K562 (cell line): ENCODE data around the gene AMDHD2. TPM values are rescaled to one million over a fixed set of nuclear protein-coding genes. Genes with fewer than 3 reads are reported as not detected.
A peak's percentile ranks its signal among the peaks of the same experiment; 100 is the strongest.

ENCODE experiments used
- ATAC-seq: fragments of 200-7000 bp; cut with Tn5 transposase; 3 replicates; pipeline ENCODE4 v1.9.1; 2020; ENCODE audit warnings: moderate library complexity
- BruUV-seq: library from RNA; stranded (reverse); fragments of 400-500 nt; replicated peaks from 2 replicates; lab custom pipeline; 2021; lab: Mats Ljungman, UMichigan
- CTCF ChIA-PET: fragments of 300-600 bp; formaldehyde crosslinking; extraction: SDS; loops from one replicate; lab custom pipeline; 2021; ENCODE audit warnings: low intra/inter-chr PET ratio; lab: Yijun Ruan, JAX
- POLR2A ChIA-PET: fragments of 300-600, 350-650 bp; sonication (Branson Sonifier 250); formaldehyde crosslinking; extraction: SDS; loops from one replicate; lab custom pipeline; 2021; ENCODE audit warnings: antibody characterized with exemption, inconsistent platforms; lab: Yijun Ruan, JAX
- DNase-seq, 4 experiments: peaks; one replicate each; pipeline versions ENCODE4 v3.0.0 to v3.0.0-alpha.2; 2011 to 2018; ENCODE audit warnings: low spot score in 3 of 4, mixed read lengths in 3 of 4; ENCODE audit errors: extremely low read depth in 1 of 4
- FAIRE-seq: peaks from 2 replicates; lab custom pipeline; 2011; peaks lifted over from hg19 to GRCh38; lab: Jason Lieb, UNC
- H2AFZ ChIP-seq: 2 replicates; pipeline ENCODE4 v1.6.0; 2011; ENCODE audit warnings: low read depth, low read length, control low read depth, inconsistent platforms
- H3K27ac ChIP-seq: fragments of 200-600 bp; 3 replicates; pipeline ENCODE4 v1.8.0; 2011; ENCODE audit warnings: low read depth, mild to moderate bottlenecking, control low read depth, inconsistent platforms, low read length, moderate library complexity, mixed read lengths; ENCODE audit errors: extremely low read depth
- H3K27me3 ChIP-seq, 2 experiments: fragments of 300-600 bp in 1 of 2; 2 replicates in 1 of 2; 3 replicates in 1 of 2; pipeline versions ENCODE4 v1.6.0 to v1.8.0; 2011; ENCODE audit warnings: inconsistent platforms in 2 of 2, low read length in 2 of 2, mild to moderate bottlenecking in 1 of 2, mixed read lengths in 1 of 2, moderate library complexity in 1 of 2; ENCODE audit not compliant: control insufficient read depth in 2 of 2, insufficient read depth in 2 of 2
- H3K36me3 ChIP-seq: fragments of 300-600 bp; 3 replicates; pipeline ENCODE4 v1.8.0; 2011; ENCODE audit warnings: mild to moderate bottlenecking, low read length, inconsistent platforms; ENCODE audit not compliant: control insufficient read depth, insufficient read depth
- H3K4me1 ChIP-seq, 2 experiments: fragments of 200-600 bp in 1 of 2; replicated peaks in 1 of 2; 2 replicates in 1 of 2; 3 replicates in 1 of 2; pipeline versions ENCODE4 v1.5.1 to v1.8.0; 2011; ENCODE audit warnings: inconsistent platforms in 2 of 2, low read length in 2 of 2, mild to moderate bottlenecking in 1 of 2, mixed read lengths in 1 of 2, moderate library complexity in 1 of 2; ENCODE audit not compliant: control insufficient read depth in 2 of 2, insufficient read depth in 2 of 2
- H3K4me2 ChIP-seq: 2 replicates; pipeline ENCODE4 v1.6.1; 2011; ENCODE audit warnings: low read length, control low read depth, inconsistent platforms, mixed read lengths; ENCODE audit not compliant: insufficient read depth
- H3K4me3 ChIP-seq: fragments of 200-600 bp; sonication (generic), shearing (Covaris generic); 2 replicates; pipeline ENCODE4 v1.5.1; 2016; ENCODE audit warnings: control low read depth, inconsistent platforms
- H3K79me2 ChIP-seq: fragments of 200-600 bp; 3 replicates; pipeline ENCODE4 v1.8.0; 2011; ENCODE audit warnings: low read length, inconsistent platforms; ENCODE audit not compliant: control insufficient read depth, insufficient read depth
- H3K9ac ChIP-seq, 2 experiments: 2 replicates each; pipeline versions ENCODE4 v1.6.0 to v1.6.1; 2011; ENCODE audit warnings: low read depth in 2 of 2, low read length in 2 of 2, control low read depth in 1 of 2, inconsistent platforms in 1 of 2, mild to moderate bottlenecking in 1 of 2, mixed read lengths in 1 of 2; ENCODE audit not compliant: insufficient read depth in 1 of 2
- H3K9me1 ChIP-seq: one replicate; pipeline ENCODE4 v1.6.0; 2011; ENCODE audit warnings: inconsistent platforms, mild to moderate bottlenecking, low read length, moderate library complexity; ENCODE audit not compliant: control insufficient read depth, insufficient read depth
- H3K9me3 ChIP-seq: replicated peaks from 2 replicates; pipeline ENCODE4 v1.5.1; 2011; ENCODE audit warnings: low read depth, low read length, inconsistent platforms; ENCODE audit not compliant: control insufficient read depth, insufficient read depth
- H4K20me1 ChIP-seq: replicated peaks from 2 replicates; pipeline ENCODE4 v1.6.1; 2011; ENCODE audit warnings: low read length, inconsistent platforms, mixed read lengths; ENCODE audit not compliant: control insufficient read depth, insufficient read depth
- CEBPG ChIP-seq, 3 experiments: fragments of 200-800 bp in 1 of 3; sonication (Bioruptor generic) in 1 of 3; sonication (generic) in 1 of 3; formaldehyde crosslinking in 1 of 3; IDR thresholded peaks in 2 of 3; conservative IDR thresholded peaks in 1 of 3; 2 replicates each; pipeline versions ENCODE4 v1.6.1 to v1.8.0; 2016 to 2022; ENCODE audit warnings: missing compliant biosample characterization in 2 of 3, missing genetic modification characterization in 2 of 3, mild to moderate bottlenecking in 1 of 3, missing genetic modification reagents in 1 of 3
- NRF1 ChIP-seq, 2 experiments: fragments of 450-650 bp; IDR thresholded peaks in 1 of 2; conservative IDR thresholded peaks in 1 of 2; 2 replicates each; pipeline ENCODE4 v1.6.1; 2014; ENCODE audit warnings: mild to moderate bottlenecking in 2 of 2
- RBFOX2 ChIP-seq: fragments of 200-400 bp; formaldehyde crosslinking; IDR thresholded peaks from 2 replicates; pipeline ENCODE4 v1.6.1; 2017; ENCODE audit warnings: low read depth, mild to moderate bottlenecking, low read length, moderate library complexity
- ZNF644 ChIP-seq: fragments of 200-800 bp; sonication (Bioruptor generic); IDR thresholded peaks from 2 replicates; pipeline ENCODE4 v1.6.1; 2016; ENCODE audit warnings: low read depth, missing genetic modification characterization, missing compliant biosample characterization
- ZNF79 ChIP-seq: fragments of 250-450 bp; sonication (Bioruptor Pico); IDR thresholded peaks from 2 replicates; pipeline ENCODE4 v1.4.0; 2020; ENCODE audit warnings: low read depth, mild to moderate bottlenecking, moderate library complexity
- WGBS: fragments of 100-300 bp; shearing (Covaris generic); methylation state at CpG from one replicate; pipeline ENCODE4 v1.1.6; 2016; ENCODE audit warnings: low coverage, mixed read lengths; ENCODE audit not compliant: insufficient coverage; ENCODE audit errors: missing lambda C conversion rate; 5-methylcytosine and 5-hydroxymethylcytosine counted together
- in situ Hi-C: fragments of 300-500 bp; cut with MboI; formaldehyde crosslinking; loops from 4 replicates; pipeline ENCODE4 v1.15.0; 2018; ENCODE audit warnings: inconsistent platforms, mixed read lengths
- intact Hi-C: fragments of 100-400 bp; cut with micrococcal nuclease; formaldehyde crosslinking; loops from 2 replicates; pipeline ENCODE4 v1.14.2; 2022
- polyA plus RNA-seq, 8 experiments: library from polyadenylated mRNA; depleted of rRNA in 4 of 8; stranded (reverse) in 5 of 8; unstranded in 3 of 8; fragments of >200 nt; fragmentation: Nextera tagmentation in 2 of 8; fragmentation: Illumina TruSeq in 1 of 8; extraction: Ambion mirVana in 2 of 8; extraction: Trizol in 1 of 8; gene quantifications; 2 replicates each; pipeline versions ENCODE4 v1.2.1 to v1.2.3, GENCODE V29; 2011 to 2014; ENCODE audit warnings: inconsistent platforms in 1 of 8, missing spikeins in 1 of 8
- total RNA-seq, 7 experiments: library from RNA; depleted of rRNA in 6 of 7; stranded (reverse); fragments of >200 nt in 6 of 7; fragmentation: Illumina TruSeq in 2 of 7; extraction: Trizol in 2 of 7; gene quantifications; 2 replicates each; pipeline versions ENCODE4 v1.2.1 to v1.2.3, GENCODE V29; 2011 to 2021; ENCODE audit warnings: low replicate concordance in 1 of 7
- TF ChIP-seq, protein P1 (sequence below), 3 experiments: fragments of 200-800 bp in 1 of 3; fragments of 250-450 bp in 1 of 3; fragments of 450-650 bp in 1 of 3; sonication (Bioruptor Pico) in 1 of 3; sonication (Bioruptor generic) in 1 of 3; formaldehyde crosslinking in 1 of 3; IDR thresholded peaks; 2 replicates each; pipeline versions ENCODE4 v1.6.1 to v1.8.0; 2016 to 2022; ENCODE audit warnings: mild to moderate bottlenecking in 2 of 3, missing genetic modification characterization in 2 of 3, missing compliant biosample characterization in 1 of 3, moderate library complexity in 1 of 3

The AMDHD2 gene
- total and polyA plus RNA-seq, 9 of the 15 experiments (the other 6 are each of a cell fraction or from before 2014, with no cell fraction given) = 0.38 to 56.9 (median 18.3) TPM; not detected in 1

DNA sequence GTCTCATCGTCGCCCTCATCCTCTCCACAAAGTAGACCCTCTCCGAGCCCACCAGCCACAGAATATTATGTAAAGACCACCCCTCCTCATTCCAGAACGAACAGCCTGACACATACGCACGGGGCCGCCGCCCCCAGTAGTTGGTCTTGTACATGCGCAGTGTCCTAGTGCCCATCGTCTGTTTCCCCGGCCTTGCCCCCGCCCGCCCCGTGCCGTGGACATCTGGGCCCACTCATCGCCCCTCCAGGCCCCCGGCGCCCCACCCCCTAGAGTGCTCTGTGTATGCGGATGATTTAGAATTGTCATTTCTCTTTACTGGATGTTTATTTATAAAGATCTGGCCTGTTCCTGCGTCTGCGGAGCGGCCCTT lies 475 bp upstream of the AMDHD2 start:
- Histone ChIP-seq H3K9ac (peak overlapping the region in 1 of 2 experiments; percentile 90; a peak in 2 of 4 replicates), H3K4me2 (peak overlapping the region; percentile 35; the same call in 1 of the 2 replicates), H3K27me3 (no peaks in the 10 kb centered on the region), H3K4me1 (peaks cover 36 to 66% of the 10 kb centered on the region in 2 experiments), H3K9me3 (no peaks in the 10 kb centered on the region), H3K36me3 (peaks cover 69% of the 10 kb centered on the region), H2AFZ (no peak overlapping the region), H3K27ac (peak overlapping the region; percentile 65; the same call in 2 of the 3 replicates), H4K20me1 (peaks cover 46% of the 10 kb centered on the region), H3K4me3 (peak overlapping the region; percentile 6; the same call in 1 of the 2 replicates), H3K9me1 (peaks cover 8% of the 10 kb centered on the region), H3K79me2 (peaks cover 66% of the 10 kb centered on the region)
- ATAC-seq (no peak; the same call in 2 of the 3 replicates), DNase-seq (no peak), FAIRE-seq (no peak)
- CTCF ChIA-PET = no interaction called here
- in situ Hi-C loops = no loop called here
- POLR2A ChIA-PET = interaction anchor here (0.6 to 3.2 kb wide), 8 partner anchors 9 to 238 kb away, joined by 3 to 45 read pairs (median 5); partner anchors contain the start of gene CEMP1
- 38% methylated on average over 22 of the region's 22 CpGs for WGBS
- peak; percentile 18; the same call in 1 of the 2 replicates for TF ChIP-seq RBFOX2
- TF ChIP-seq ZNF644 (tag) = no peak
- 0 out of 4 replicates have a peak, but pooled peaks of 1 of the 2 experiments have one; percentile 11 for TF ChIP-seq NRF1 (conservative IDR thresholded peaks at IDR 0.05 in 1 of 2, IDR thresholded peaks at IDR 0.05 in 1 of 2)
- TF ChIP-seq, protein P1, sequence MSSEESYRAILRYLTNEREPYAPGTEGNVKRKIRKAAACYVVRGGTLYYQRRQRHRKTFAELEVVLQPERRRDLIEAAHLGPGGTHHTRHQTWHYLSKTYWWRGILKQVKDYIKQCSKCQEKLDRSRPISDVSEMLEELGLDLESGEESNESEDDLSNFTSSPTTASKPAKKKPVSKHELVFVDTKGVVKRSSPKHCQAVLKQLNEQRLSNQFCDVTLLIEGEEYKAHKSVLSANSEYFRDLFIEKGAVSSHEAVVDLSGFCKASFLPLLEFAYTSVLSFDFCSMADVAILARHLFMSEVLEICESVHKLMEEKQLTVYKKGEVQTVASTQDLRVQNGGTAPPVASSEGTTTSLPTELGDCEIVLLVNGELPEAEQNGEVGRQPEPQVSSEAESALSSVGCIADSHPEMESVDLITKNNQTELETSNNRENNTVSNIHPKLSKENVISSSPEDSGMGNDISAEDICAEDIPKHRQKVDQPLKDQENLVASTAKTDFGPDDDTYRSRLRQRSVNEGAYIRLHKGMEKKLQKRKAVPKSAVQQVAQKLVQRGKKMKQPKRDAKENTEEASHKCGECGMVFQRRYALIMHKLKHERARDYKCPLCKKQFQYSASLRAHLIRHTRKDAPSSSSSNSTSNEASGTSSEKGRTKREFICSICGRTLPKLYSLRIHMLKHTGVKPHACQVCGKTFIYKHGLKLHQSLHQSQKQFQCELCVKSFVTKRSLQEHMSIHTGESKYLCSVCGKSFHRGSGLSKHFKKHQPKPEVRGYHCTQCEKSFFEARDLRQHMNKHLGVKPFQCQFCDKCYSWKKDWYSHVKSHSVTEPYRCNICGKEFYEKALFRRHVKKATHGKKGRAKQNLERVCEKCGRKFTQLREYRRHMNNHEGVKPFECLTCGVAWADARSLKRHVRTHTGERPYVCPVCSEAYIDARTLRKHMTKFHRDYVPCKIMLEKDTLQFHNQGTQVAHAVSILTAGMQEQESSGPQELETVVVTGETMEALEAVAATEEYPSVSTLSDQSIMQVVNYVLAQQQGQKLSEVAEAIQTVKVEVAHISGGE (CRISPR knock-in tag; IDR thresholded peaks at IDR 0.05) = 0 out of 6 replicates have a peak, but pooled peaks of 1 of the 3 experiments have one; percentile 7
- no peak for TF ChIP-seq CEBPG (CRISPR knock-in tag; IDR thresholded peaks at IDR 0.05)
- no peak for TF ChIP-seq CEBPG (tag; conservative IDR thresholded peaks at IDR 0.05 in 1 of 2, IDR thresholded peaks at IDR 0.05 in 1 of 2)
- TF ChIP-seq ZNF79 (CRISPR knock-in tag) = no peak
- BruUV-seq = no TSS peak
- intact Hi-C loops = no loop called here
